NOMO-1 treated with DMSO at 0.1 percent for 48 hours (cell line): ENCODE results near the gene C16orf54.
"Not testable (repeated sequence)": the region's sequence is repeated elsewhere in the genome, so short reads cannot be mapped to it uniquely, and the experiment has no call there.

Experiments used
- DNase-seq: peaks from one replicate; lab custom pipeline; 2025; ENCODE audit not compliant: unreplicated experiment; lab: John Stamatoyannopoulos, UW

C16orf54 gene

DNA sequence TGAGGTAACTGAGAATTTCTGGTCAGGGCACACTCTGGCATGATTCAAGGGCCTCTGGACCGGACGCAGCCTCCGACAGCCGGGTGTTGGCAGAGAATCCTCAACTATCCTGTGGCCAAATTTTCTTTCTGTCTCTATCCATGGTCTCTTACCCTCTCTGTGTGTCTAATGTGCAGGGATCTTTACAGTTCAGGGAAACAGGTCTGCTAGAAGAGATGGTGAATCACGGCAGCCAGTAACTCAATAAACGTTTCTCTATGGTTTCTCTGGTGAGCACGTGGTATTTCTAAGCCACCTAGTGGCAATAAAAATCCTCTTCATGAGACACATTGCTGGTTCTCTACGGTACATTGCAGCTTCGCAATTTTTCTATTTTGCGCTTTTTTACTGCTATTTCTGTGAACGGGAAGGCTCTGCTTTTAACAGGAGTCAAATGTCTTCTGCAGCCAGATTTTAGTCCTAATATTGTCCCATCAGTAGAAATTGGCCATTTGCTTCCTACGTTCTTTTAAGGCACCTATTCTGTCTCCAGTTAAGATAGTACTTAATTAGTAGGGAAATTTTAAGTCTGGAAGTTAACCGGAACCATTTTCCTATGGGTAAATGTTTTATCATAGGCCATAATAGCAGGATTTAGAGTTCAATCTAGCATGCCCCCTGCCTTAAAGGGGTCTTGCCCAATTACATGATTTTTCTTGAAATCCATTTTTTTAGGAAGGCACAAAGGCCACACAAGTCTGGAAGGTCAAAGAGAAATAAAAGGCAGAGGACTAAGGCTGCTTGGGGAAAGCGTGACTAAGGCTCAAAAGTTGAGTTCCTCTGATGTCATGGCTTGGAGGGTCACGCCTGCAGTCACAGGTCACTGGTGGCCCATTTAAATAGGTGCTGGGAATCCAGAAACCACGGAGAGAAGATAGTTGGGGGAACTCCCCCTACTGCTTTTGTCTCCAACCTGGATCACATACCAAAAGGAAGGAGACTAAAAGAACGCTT lies 35.3 kb downstream of the C16orf54 start:
- peak; percentile 76 for DNase-seq

DNA sequence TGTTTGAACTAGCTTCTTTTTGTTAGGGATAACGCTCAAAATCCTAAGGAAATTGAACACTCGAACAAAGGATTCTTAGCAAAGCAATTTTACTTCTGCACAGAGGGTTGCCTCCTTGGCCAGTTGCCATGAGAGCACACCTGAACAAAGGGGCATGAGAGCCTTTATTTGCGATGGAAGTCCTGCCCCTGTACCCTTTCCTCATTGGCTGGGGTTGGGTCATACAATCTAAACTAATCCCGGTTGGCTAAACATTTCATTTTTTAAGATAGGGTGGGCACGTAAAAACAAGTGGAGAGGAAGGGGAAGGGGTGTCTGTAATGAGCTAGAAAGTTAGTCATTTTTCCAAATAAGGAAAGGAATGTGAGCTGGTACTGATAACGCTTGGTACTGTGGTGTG lies 36.1 kb downstream of the C16orf54 start:
- not testable (repeated sequence) for DNase-seq

- no peak for DNase-seq
Measured at GRCh38 chr16:29708917-29709600, 36.7 kb downstream of the C16orf54 start.

- not testable (repeated sequence) for DNase-seq
Measured at GRCh38 chr16:29707160-29707559, 38.6 kb downstream of the C16orf54 start.

- DNase-seq: no peak
Measured at GRCh38 chr16:29705030-29705429, 40.8 kb downstream of the C16orf54 start.

DNA sequence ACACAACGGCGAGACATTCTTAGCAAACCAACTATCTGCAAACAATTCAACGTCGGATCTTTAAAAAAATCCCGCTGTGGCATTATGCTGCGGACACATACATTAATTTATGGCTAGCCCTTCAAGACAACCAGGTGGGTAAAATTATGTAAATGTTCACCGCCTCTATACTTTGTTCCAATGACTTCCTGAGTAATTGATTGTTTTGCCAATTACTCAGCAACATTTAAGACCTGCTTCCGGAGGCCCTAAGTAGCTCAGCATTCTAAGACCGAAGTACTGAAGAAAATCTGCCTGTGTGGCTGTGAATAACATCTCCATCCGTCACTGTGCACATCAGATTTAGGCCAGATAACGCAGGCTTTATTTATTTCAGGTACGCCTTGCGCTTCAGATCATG lies 43.5 kb downstream of the C16orf54 start:
- peak; percentile 19 for DNase-seq

DNA sequence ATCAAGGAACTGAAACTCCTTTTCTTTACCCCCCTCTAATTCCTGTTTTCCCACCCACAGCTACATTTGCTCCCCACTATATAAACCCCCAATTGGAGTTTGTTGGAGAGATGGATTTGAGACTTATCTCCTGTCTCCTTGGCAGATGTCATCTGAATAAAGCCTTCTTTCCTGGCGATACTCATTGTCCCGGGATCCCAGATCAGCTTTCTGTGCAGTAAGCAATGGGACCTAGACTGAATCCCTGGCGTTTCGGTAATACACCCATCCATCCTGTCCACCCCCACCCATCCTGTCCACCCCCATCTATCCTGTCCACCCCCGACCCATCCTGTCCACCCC lies 44.6 kb downstream of the C16orf54 start:
- DNase-seq: no peak

GRCh38 chr16:29700253-29700987 lies 45.4 kb downstream of the C16orf54 start:
- DNase-seq: peak; percentile 77

DNA sequence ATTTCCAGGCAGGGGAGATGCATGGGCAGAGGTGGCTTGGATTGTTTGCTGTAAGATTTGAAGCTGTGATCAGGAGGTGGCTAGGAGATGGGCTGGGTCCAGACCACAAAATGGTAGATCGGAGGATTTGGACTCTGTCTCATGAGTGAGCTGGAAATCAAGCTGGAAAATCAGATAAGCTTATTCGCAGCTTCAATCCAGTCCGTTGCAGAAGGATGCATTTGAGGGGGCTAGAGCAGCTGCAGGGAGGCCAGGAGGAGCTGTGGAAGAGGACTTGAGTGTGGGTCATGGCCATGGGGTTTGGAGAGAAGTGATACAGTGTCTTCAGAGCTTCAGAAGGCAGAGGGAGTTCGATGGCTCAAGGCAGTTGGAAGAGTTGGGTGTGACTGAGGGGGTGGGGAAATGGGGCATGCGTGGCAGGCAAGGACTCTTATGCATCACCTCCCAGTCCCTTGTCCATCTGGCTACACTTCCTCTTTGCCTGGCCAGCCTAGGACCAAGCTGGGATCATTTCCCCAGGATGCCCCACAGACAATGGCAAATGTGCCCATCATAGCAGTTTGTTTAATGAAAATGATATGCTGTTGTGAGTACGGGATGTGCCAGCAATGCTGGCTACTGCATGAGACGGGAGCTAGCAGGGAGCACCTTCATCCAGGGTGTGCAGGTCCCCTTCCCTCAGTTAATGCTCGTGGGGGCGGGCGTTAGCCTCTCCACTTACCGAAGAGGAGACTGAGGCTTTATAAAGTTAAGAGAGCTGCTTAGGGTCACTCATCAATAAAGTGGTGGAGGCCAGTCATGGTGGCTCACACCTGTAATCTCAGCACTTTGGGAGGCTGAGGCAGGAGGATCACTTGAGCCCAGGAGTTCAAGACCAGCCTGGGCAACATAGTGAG lies 46.2 kb downstream of the C16orf54 start:
- no peak for DNase-seq

GRCh38 chr16:29698484-29699323 lies 47.1 kb downstream of the C16orf54 start:
- no peak for DNase-seq

DNA sequence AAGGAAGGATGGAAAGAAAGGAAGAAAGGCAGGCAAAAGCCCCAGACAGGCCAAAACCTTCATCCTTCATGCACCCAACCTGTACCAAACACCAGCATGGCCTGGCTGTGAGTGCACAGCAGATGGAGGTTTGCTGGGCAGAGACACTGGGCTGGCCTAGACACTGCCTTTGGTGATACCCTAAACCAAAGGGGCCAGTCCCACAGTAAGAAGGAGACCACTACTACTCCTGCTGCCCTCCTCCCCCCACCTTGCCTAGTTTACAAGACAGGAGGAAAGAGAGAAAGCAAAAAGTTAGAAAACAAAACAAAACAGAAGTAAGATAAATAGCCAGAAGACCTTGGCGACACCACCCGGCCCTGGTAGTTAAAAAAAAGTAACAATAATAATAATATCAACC lies 47.7 kb downstream of the C16orf54 start:
- no peak for DNase-seq

- DNase-seq: no peak
Measured at GRCh38 chr16:29697391-29697790, 48.4 kb downstream of the C16orf54 start.

DNA sequence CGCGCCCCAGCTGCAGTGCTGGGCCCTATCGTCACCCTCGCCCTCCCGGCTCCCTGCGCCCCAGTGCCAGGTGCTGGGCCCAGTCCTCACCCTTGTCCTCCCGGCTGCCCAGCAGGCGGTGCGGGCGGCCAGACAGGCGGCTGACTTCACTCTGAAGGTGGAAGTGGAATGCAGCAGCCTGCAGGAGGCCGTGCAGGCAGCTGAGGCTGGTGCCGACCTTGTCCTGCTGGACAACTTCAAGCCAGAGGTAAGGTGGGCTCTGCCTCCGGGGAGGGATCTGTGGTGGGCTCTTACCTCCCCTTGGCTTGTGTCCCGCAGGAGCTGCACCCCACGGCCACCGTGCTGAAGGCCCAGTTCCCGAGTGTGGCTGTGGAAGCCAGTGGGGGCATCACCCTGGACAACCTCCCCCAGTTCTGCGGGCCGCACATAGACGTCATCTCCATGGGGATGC lies 48.9 kb downstream of the C16orf54 start:
- DNase-seq: no peak

- not testable (repeated sequence) for DNase-seq
Measured at GRCh38 chr16:29695675-29696074, 50.1 kb downstream of the C16orf54 start.

DNA sequence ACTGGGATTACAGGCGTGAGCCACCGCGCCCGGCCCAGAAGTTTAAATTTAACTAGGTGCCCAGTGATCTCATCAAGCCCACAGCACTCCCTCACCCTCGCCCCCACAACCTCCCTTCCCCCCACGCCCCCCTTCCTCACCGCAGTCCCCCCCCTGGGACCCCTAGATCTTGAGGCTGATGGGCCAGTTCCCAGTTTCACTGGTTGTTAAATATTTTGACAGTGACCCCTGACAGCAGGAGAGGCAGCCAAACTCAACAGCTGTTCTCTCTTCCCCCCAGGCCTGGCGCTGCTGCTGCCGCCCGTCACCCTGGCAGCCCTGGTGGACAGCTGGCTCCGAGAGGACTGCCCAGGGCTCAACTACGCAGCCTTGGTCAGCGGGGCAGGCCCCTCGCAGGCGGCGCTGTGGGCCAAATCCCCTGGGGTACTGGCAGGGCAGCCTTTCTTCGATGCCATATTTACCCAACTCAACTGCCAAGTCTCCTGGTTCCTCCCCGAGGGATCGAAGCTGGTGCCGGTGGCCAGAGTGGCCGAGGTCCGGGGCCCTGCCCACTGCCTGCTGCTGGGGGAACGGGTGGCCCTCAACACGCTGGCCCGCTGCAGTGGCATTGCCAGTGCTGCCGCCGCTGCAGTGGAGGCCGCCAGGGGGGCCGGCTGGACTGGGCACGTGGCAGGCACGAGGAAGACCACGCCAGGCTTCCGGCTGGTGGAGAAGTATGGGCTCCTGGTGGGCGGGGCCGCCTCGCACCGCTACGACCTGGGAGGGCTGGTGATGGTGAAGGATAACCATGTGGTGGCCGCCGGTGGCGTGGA lies 51.2 kb downstream of the C16orf54 start:
- DNase-seq: no peak

- DNase-seq: not testable (repeated sequence)
Measured at GRCh38 chr16:29692606-29693005, 53.2 kb downstream of the C16orf54 start.
